Loucy (cell line): ENCODE data around the gene BEST1.

Experiments used
- H2AFZ ChIP-seq: fragments of 200-600 bp; sonication (generic); 2 replicates; pipeline ENCODE4 v1.6.0; 2016; ENCODE audit warnings: antibody characterized with exemption, mild to moderate bottlenecking, low read length, moderate library complexity
- H3F3A ChIP-seq: fragments of 200-600 bp; 2 replicates; pipeline ENCODE4 v1.6.0; 2016; ENCODE audit warnings: antibody characterized with exemption, low read depth, mild to moderate bottlenecking
- H3K27me3 ChIP-seq: fragments of 200-600 bp; sonication (generic); 2 replicates; pipeline ENCODE4 v1.6.1; 2014; ENCODE audit warnings: low read length, mild to moderate bottlenecking; ENCODE audit not compliant: insufficient read depth, poor library complexity, severe bottlenecking
- H3K36me3 ChIP-seq: fragments of 200-600 bp; sonication (generic); 2 replicates; pipeline ENCODE4 v1.6.1; 2016; ENCODE audit warnings: low read length; ENCODE audit not compliant: insufficient read depth
- H3K4me1 ChIP-seq: fragments of 200-600 bp; sonication (generic); 2 replicates; pipeline ENCODE4 v1.5.1; 2014; ENCODE audit warnings: low read length, mild to moderate bottlenecking; ENCODE audit not compliant: insufficient read depth, poor library complexity, severe bottlenecking
- H3K4me2 ChIP-seq: fragments of 200-600 bp; sonication (generic); 2 replicates; pipeline ENCODE4 v1.6.0; 2014; ENCODE audit warnings: antibody characterized with exemption, low read length, low read depth, mild to moderate bottlenecking; ENCODE audit not compliant: poor library complexity, severe bottlenecking
- H3K4me3 ChIP-seq: fragments of 200-600 bp; sonication (generic); 2 replicates; pipeline ENCODE4 v1.5.1; 2014; ENCODE audit warnings: low read length, mild to moderate bottlenecking, mixed read lengths; ENCODE audit not compliant: poor library complexity, severe bottlenecking
- H3K79me2 ChIP-seq: fragments of 200-600 bp; sonication (generic); 2 replicates; pipeline ENCODE4 v1.6.1; 2014; ENCODE audit warnings: low read length; ENCODE audit not compliant: insufficient read depth
- H3K9ac ChIP-seq: fragments of 200-600 bp; sonication (generic); 2 replicates; pipeline ENCODE4 v1.6.0; 2014; ENCODE audit warnings: mild to moderate bottlenecking, low read depth, low read length, moderate library complexity; ENCODE audit not compliant: poor library complexity, severe bottlenecking
- H3K9me2 ChIP-seq: fragments of 200-600 bp; sonication (generic); replicated peaks from 2 replicates; pipeline ENCODE4 v1.6.1; 2016; ENCODE audit warnings: low read depth, low read length, mixed read lengths
- H3K9me3 ChIP-seq: fragments of 200-600 bp; sonication (generic); 2 replicates; pipeline ENCODE4 v1.6.1; 2014; ENCODE audit warnings: mild to moderate bottlenecking, antibody characterized with exemption, low read length, low read depth; ENCODE audit not compliant: insufficient read depth
- H4K20me1 ChIP-seq: fragments of 200-600 bp; sonication (generic); 2 replicates; pipeline ENCODE4 v1.6.0; 2014; ENCODE audit warnings: antibody characterized with exemption, low read length, mild to moderate bottlenecking; ENCODE audit not compliant: insufficient read depth, poor library complexity, severe bottlenecking
- EZH2phosphoT487 ChIP-seq: fragments of 200-600 bp; IDR thresholded peaks from 2 replicates; pipeline ENCODE4 v1.6.1; 2018; ENCODE audit warnings: antibody characterized with exemption, mild to moderate bottlenecking, moderate library complexity, borderline replicate concordance
- TF ChIP-seq, protein P1 (sequence below): fragments of 200-600 bp; sonication (generic); conservative IDR thresholded peaks from 2 replicates; pipeline ENCODE4 v1.5.1; 2014; ENCODE audit warnings: mild to moderate bottlenecking, antibody characterized with exemption, low read length

The BEST1 gene

DNA sequence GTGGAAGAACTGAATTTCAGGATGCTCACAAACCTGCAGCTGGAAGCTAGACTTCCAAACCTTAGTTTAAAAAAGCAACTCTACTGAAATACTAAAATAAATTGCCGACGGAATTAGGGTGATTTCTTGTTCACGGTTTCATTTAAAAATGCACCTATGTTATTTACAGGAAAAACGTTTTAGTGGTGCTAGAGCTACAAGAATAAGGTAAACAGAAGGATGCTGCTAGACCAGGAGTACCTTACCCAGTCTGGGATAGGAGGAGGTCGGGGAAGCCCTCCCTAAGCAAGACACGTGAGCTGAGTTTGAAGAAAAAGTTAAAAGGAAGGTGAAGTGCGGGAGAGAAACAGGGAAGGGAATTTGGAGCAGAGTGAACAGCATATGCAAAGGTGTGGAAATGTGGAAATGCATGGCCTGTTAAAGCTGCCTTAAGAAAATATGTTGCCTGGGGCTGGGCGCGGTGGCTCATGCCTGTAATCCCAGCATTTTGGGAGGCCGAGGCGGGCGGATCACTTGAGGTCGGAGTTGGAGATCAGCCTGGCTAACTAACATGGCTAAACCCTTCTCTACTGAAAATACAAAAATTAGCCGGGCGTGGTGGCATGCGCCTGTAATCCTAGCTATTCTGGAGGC is 18.7 kb downstream of the BEST1 start:
- H3F3A ChIP-seq, result peaks cover 10% of the 10 kb centered on the region; the same call in 1 of the 2 replicates
- peaks cover 55% of the 10 kb centered on the region for H3K79me2 ChIP-seq
- no peak for TF ChIP-seq EZH2phosphoT487
- TF ChIP-seq, protein P1, sequence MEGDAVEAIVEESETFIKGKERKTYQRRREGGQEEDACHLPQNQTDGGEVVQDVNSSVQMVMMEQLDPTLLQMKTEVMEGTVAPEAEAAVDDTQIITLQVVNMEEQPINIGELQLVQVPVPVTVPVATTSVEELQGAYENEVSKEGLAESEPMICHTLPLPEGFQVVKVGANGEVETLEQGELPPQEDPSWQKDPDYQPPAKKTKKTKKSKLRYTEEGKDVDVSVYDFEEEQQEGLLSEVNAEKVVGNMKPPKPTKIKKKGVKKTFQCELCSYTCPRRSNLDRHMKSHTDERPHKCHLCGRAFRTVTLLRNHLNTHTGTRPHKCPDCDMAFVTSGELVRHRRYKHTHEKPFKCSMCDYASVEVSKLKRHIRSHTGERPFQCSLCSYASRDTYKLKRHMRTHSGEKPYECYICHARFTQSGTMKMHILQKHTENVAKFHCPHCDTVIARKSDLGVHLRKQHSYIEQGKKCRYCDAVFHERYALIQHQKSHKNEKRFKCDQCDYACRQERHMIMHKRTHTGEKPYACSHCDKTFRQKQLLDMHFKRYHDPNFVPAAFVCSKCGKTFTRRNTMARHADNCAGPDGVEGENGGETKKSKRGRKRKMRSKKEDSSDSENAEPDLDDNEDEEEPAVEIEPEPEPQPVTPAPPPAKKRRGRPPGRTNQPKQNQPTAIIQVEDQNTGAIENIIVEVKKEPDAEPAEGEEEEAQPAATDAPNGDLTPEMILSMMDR, result no peak
- H3K4me3 ChIP-seq, result peak overlapping the region; percentile 98
- H3K9ac ChIP-seq, result peak overlapping the region; percentile 100
- peaks cover 65% of the 10 kb centered on the region for H3K4me1 ChIP-seq
- H3K9me3 ChIP-seq, result no peaks in the 10 kb centered on the region
- H3K27me3 ChIP-seq, result peaks cover 6% of the 10 kb centered on the region
- no peaks in the 10 kb centered on the region for H3K9me2 ChIP-seq
- H3K36me3 ChIP-seq, result peaks cover 19% of the 10 kb centered on the region; the same call in 1 of the 2 replicates
- H4K20me1 ChIP-seq, result peaks cover 34% of the 10 kb centered on the region
- H3K4me2 ChIP-seq, result peak overlapping the region; percentile 90
- no peak overlapping the region for H2AFZ ChIP-seq

DNA sequence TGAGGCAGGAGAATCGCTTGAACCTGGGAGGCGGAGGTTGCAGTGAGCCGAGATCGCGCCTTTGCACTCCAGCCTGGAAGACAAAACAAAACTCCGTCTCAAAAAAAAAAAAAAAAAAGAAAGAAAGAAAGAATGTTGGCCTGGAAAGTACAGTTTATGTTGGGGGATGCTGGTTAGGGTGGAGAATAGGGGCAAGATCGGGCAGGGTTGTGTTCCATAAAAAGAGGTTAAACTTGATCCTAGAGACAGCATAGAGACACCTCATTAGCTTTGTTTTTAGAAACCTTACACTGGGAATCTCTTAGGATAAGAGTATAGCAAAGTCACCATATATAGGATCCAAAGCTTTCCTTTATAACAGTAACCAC is 19.2 kb downstream of the BEST1 start:
- H3K9me3 ChIP-seq, result no peaks in the 10 kb centered on the region
- H3K27me3 ChIP-seq, result peaks cover 6% of the 10 kb centered on the region
- peaks cover 6% of the 10 kb centered on the region; the same call in 1 of the 2 replicates for H3F3A ChIP-seq
- peaks cover 29% of the 10 kb centered on the region for H4K20me1 ChIP-seq
- peaks cover 14% of the 10 kb centered on the region; the same call in 1 of the 2 replicates for H3K36me3 ChIP-seq
- H3K9me2 ChIP-seq, result no peaks in the 10 kb centered on the region
- TF ChIP-seq, protein P1, result no peak
- no peak for TF ChIP-seq EZH2phosphoT487
- peak overlapping the region; percentile 90 for H3K4me2 ChIP-seq
- no peak overlapping the region for H2AFZ ChIP-seq
- peak overlapping the region; percentile 100 for H3K9ac ChIP-seq
- H3K4me3 ChIP-seq, result peak overlapping the region; percentile 98
- peaks cover 61% of the 10 kb centered on the region for H3K4me1 ChIP-seq
- H3K79me2 ChIP-seq, result peaks cover 50% of the 10 kb centered on the region

DNA sequence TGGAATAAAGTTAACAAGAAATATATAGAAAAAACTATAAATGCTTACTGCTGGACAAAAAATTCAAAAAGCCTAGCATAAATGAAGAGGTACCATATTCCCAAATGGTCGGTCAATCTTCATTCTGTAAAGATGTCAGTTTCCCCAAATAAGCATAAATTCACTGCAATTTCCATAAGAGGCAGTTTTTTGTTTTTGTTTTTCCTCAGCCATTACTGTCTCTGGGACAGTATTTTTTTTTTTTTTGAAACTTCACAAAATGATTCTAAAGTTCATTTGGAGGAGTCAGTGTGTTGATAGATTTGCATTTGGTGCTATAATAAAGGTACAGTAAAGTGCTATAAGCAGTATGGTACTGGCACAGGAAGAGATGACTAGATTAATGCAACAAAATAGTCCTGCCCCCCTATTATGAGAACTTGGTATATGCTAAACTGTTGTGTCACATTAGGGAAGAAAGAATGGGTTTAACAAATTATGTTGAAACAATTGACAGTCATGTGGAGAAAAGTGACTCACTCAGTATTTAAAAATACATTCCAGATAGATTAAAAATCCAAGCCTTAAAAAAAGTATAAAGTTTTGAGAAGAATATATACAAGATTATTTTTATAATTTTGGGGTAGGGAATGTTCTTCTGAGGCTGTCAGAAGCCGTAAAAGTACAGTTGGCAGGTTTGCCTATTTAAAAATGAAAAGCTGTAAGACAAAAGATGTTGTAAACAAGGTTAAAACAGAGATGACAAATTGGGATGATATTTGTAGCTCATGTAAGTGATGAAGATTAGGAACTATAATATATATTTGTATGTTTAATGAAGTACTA is 19.9 kb downstream of the BEST1 start:
- TF ChIP-seq, protein P1, result no peak
- TF ChIP-seq EZH2phosphoT487, result no peak
- Histone ChIP-seq H3K9me2 (no peaks in the 10 kb centered on the region), H3F3A (peaks cover 6% of the 10 kb centered on the region; the same call in 1 of the 2 replicates), H3K36me3 (peaks cover 7% of the 10 kb centered on the region; the same call in 1 of the 2 replicates), H3K27me3 (peaks cover 6% of the 10 kb centered on the region), H3K79me2 (peaks cover 43% of the 10 kb centered on the region), H3K9ac (no peak overlapping the region), H3K4me3 (peak overlapping the region; percentile 98), H3K4me2 (peak overlapping the region; percentile 90), H2AFZ (no peak overlapping the region), H3K4me1 (peaks cover 59% of the 10 kb centered on the region), H4K20me1 (peaks cover 22% of the 10 kb centered on the region), H3K9me3 (no peaks in the 10 kb centered on the region)
